WI38 (cell line): Measurements from ENCODE around the gene COL1A2.

Source experiments
- H3K4me3 ChIP-seq: 2 replicates; pipeline ENCODE4 v1.5.1; 2011; ENCODE audit warnings: low read depth, mild to moderate bottlenecking, control low read depth, low read length
- CTCF ChIP-seq: IDR thresholded peaks from 2 replicates; pipeline ENCODE4 v1.5.1; 2012; ENCODE audit warnings: low read depth, mild to moderate bottlenecking, control low read depth, low read length

The COL1A2 gene

GRCh38 chr7:94380264-94380663 is 14.4 kb upstream of the COL1A2 start:
- no peak for TF ChIP-seq CTCF
- no peak overlapping the region for H3K4me3 ChIP-seq

GRCh38 chr7:94382132-94382531 is 12.6 kb upstream of the COL1A2 start:
- no peak for TF ChIP-seq CTCF
- no peak overlapping the region for H3K4me3 ChIP-seq

GRCh38 chr7:94382746-94383145 is 11.9 kb upstream of the COL1A2 start:
- TF ChIP-seq CTCF: no peak
- no peak overlapping the region for H3K4me3 ChIP-seq

GRCh38 chr7:94384315-94384714 is 10.4 kb upstream of the COL1A2 start:
- no peak for TF ChIP-seq CTCF
- no peak overlapping the region for H3K4me3 ChIP-seq

GRCh38 chr7:94386416-94386815 is 8.3 kb upstream of the COL1A2 start:
- H3K4me3 ChIP-seq: no peak overlapping the region
- TF ChIP-seq CTCF: no peak

GRCh38 chr7:94388540-94388939 is 6.2 kb upstream of the COL1A2 start:
- no peak overlapping the region for H3K4me3 ChIP-seq
- no peak for TF ChIP-seq CTCF

- no peak for TF ChIP-seq CTCF
- no peak overlapping the region for H3K4me3 ChIP-seq
Observed at GRCh38 chr7:94389381-94389780, 5.3 kb upstream of the COL1A2 start.
